Naive thymus-derived CD4-positive, alpha-beta T cell (primary cell): Measurements from ENCODE around the gene PTPRC. TPM values are rescaled to one million over a fixed set of nuclear protein-coding genes. Genes with fewer than 3 reads are reported as not detected.

Source experiments
- ATAC-seq: fragments of 150-1000 bp; cut with Tn5 transposase; 2 replicates; pipeline ENCODE4 v1.10.0; 2021; ENCODE audit warnings: mild to moderate bottlenecking, moderate library complexity
- CTCF ChIA-PET: fragments of 350-600 bp; sonication (Branson Sonifier 250); formaldehyde crosslinking; loops from one replicate; lab custom pipeline; 2021; ENCODE audit warnings: antibody characterized with exemption; lab: Charles Lee
- POLR2A ChIA-PET: fragments of 350-600 bp; sonication (Branson Sonifier 250); formaldehyde crosslinking; loops from one replicate; lab custom pipeline; 2021; ENCODE audit warnings: antibody characterized with exemption, inconsistent platforms; lab: Charles Lee
- DNase-seq, 9 donors: peaks; one replicate each; pipeline versions ENCODE4 v3.0.0 to v3.0.0-alpha.2; 2020 to 2022; ENCODE audit warnings: mixed read lengths in 1 of 9
- H3K27ac ChIP-seq: one replicate; pipeline ENCODE4 v1.7.0; 2013; ENCODE audit warnings: mild to moderate bottlenecking, low read depth, low read length, moderate library complexity
- H3K27me3 ChIP-seq, 2 donors: one replicate each; pipeline ENCODE4 v1.7.0; 2013; ENCODE audit warnings: low read length in 2 of 2, mild to moderate bottlenecking in 2 of 2, moderate library complexity in 2 of 2; ENCODE audit not compliant: control insufficient read depth in 2 of 2, insufficient read depth in 2 of 2
- H3K36me3 ChIP-seq, 3 experiments: 1 replicate in 2 of 3; 2 replicates in 1 of 3; pipeline ENCODE4 v1.7.0; 2013; ENCODE audit warnings: low read length in 3 of 3, mild to moderate bottlenecking in 3 of 3, moderate library complexity in 1 of 3; ENCODE audit not compliant: insufficient read depth in 3 of 3, control insufficient read depth in 2 of 3
- H3K4me1 ChIP-seq, 2 donors: one replicate each; pipeline ENCODE4 v1.7.0; 2013; ENCODE audit warnings: low read length in 2 of 2, mild to moderate bottlenecking in 2 of 2, moderate library complexity in 1 of 2; ENCODE audit not compliant: control insufficient read depth in 2 of 2, insufficient read depth in 2 of 2
- H3K4me3 ChIP-seq: 2 replicates; pipeline ENCODE4 v1.7.0; 2013; ENCODE audit warnings: mild to moderate bottlenecking, low read length
- H3K9me3 ChIP-seq, 3 experiments: 1 replicate in 2 of 3; 2 replicates in 1 of 3; pipeline ENCODE4 v1.7.0; 2013; ENCODE audit warnings: low read length in 3 of 3; ENCODE audit not compliant: control insufficient read depth in 2 of 3
- H3K27ac Mint-ChIP-seq, 9 donors: one replicate each; pipeline ENCODE4 v1.8.0; 2020 to 2022; ENCODE audit warnings: mixed read lengths in 9 of 9, mild to moderate bottlenecking in 8 of 9, moderate library complexity in 5 of 9, inconsistent platforms in 2 of 9
- H3K27me3 Mint-ChIP-seq, 5 donors: one replicate each; pipeline ENCODE4 v1.8.0; 2021 to 2022; ENCODE audit warnings: mixed read lengths in 5 of 5, mild to moderate bottlenecking in 1 of 5
- H3K36me3 Mint-ChIP-seq, 5 donors: one replicate each; pipeline ENCODE4 v1.8.0; 2020 to 2022; ENCODE audit warnings: mixed read lengths in 5 of 5, mild to moderate bottlenecking in 3 of 5, inconsistent platforms in 1 of 5
- H3K4me1 Mint-ChIP-seq, 7 donors: one replicate each; pipeline ENCODE4 v1.8.0; 2020 to 2022; ENCODE audit warnings: mixed read lengths in 7 of 7, mild to moderate bottlenecking in 3 of 7, inconsistent platforms in 1 of 7
- H3K4me3 Mint-ChIP-seq, 10 donors: one replicate each; pipeline ENCODE4 v1.8.0; 2020 to 2022; ENCODE audit warnings: mild to moderate bottlenecking in 10 of 10, mixed read lengths in 10 of 10, moderate library complexity in 6 of 10, inconsistent platforms in 2 of 10
- H3K9me3 Mint-ChIP-seq, 11 donors: one replicate each; pipeline ENCODE4 v1.8.0; 2020 to 2022; ENCODE audit warnings: mixed read lengths in 11 of 11, mild to moderate bottlenecking in 4 of 11, inconsistent platforms in 1 of 11, moderate library complexity in 1 of 11
- intact Hi-C, 2 donors: fragments of 100-400 bp; cut with micrococcal nuclease; formaldehyde crosslinking; loops; one replicate each; pipeline ENCODE4 v1.15.1; 2023
- polyA plus RNA-seq, 2 donors: library from polyadenylated mRNA; unstranded; fragments of 300-500 nt; fragmentation: Illumina TruSeq; gene quantifications; one replicate each; pipeline ENCODE4 v1.2.3, GENCODE V29; 2021
- total RNA-seq, 6 experiments: library from RNA in 5 of 6; stranded (reverse) in 5 of 6; gene quantifications; 1 replicate in 5 of 6; 2 replicates in 1 of 6; pipeline ENCODE4 v1.2.3 and lab custom pipeline; 2021 to 2026

The PTPRC gene
- total and polyA plus RNA-seq, 7 experiments from 2014 or later: 739 to 1,286 (median 1,064) TPM

- Histone ChIP-seq H3K9me3 (no peaks in the 10 kb centered on the region), H3K4me1 (peaks cover 82 to 89% of the 10 kb centered on the region in 2 donors), H3K27ac (peak overlapping the region; percentile 9), H3K27me3 (no peaks in the 10 kb centered on the region), H3K4me3 (no peak overlapping the region), H3K36me3 (no peaks in the 10 kb centered on the region)
- ChIA-PET CTCF (no interaction called here), POLR2A (interaction anchor here (0.6 to 12.2 kb wide), 6 partner anchors 7 to 53 kb away, joined by 3 to 332 read pairs (median 6); partner anchors contain the start of gene PTPRC)
- Mint-ChIP-seq H3K27me3 (no peaks in the 10 kb centered on the region), H3K9me3 (peaks cover 0 to 34% (median 7%) of the 10 kb centered on the region in 11 donors), H3K27ac (peak overlapping the region; percentile 5 to 97 (median 93)), H3K36me3 (peaks cover 0 to 35% (median 9%) of the 10 kb centered on the region in 5 donors), H3K4me1 (peaks cover 65 to 98% (median 91%) of the 10 kb centered on the region in 7 donors), H3K4me3 (peak overlapping the region in 9 of 10 donors; percentile 4 to 76 (median 32))
- ATAC-seq (no peak), DNase-seq (no peak)
- intact Hi-C loops: loop anchor here (1.0 to 10.0 kb wide), 3 partner anchors 8 to 455 kb away; no protein-coding TSS in a partner anchor
Observed at GRCh38 chr1:198629610-198630009, 9.2 kb upstream of the PTPRC start.

- no peak for DNase-seq
- no peak for ATAC-seq
- H3K4me3 Mint-ChIP-seq: peak overlapping the region in 3 of 10 donors; percentile 18 to 39 (median 37)
- intact Hi-C loops: no loop called here
- ChIA-PET CTCF (interaction anchor here (1.8 kb wide), 1 partner anchor 11 kb away, joined by 6 read pairs; no protein-coding TSS in a partner anchor), POLR2A (interaction anchor here (0.7 to 12.2 kb wide), 11 partner anchors 8 to 108 kb away, joined by 3 to 332 read pairs (median 4); partner anchors contain the start of gene PTPRC)
- peaks cover 68 to 97% (median 90%) of the 10 kb centered on the region in 7 donors for H3K4me1 Mint-ChIP-seq
- no peaks in the 10 kb centered on the region for H3K27me3 Mint-ChIP-seq
- H3K9me3 Mint-ChIP-seq: peaks cover 0 to 34% (median 7%) of the 10 kb centered on the region in 11 donors
- no peaks in the 10 kb centered on the region for H3K36me3 ChIP-seq
- peak overlapping the region in 6 of 9 donors; percentile 30 to 96 (median 58) for H3K27ac Mint-ChIP-seq
- H3K27ac ChIP-seq: no peak overlapping the region
- no peak overlapping the region for H3K4me3 ChIP-seq
- peaks cover 0 to 44% (median 12%) of the 10 kb centered on the region in 5 donors for H3K36me3 Mint-ChIP-seq
- peaks cover 81 to 89% of the 10 kb centered on the region in 2 donors for H3K4me1 ChIP-seq
- H3K9me3 ChIP-seq: no peaks in the 10 kb centered on the region
- H3K27me3 ChIP-seq: no peaks in the 10 kb centered on the region
Observed at GRCh38 chr1:198630863-198631262, 8.0 kb upstream of the PTPRC start.

GRCh38 chr1:198631292-198631691 is 7.5 kb upstream of the PTPRC start:
- no peak for ATAC-seq

DNA sequence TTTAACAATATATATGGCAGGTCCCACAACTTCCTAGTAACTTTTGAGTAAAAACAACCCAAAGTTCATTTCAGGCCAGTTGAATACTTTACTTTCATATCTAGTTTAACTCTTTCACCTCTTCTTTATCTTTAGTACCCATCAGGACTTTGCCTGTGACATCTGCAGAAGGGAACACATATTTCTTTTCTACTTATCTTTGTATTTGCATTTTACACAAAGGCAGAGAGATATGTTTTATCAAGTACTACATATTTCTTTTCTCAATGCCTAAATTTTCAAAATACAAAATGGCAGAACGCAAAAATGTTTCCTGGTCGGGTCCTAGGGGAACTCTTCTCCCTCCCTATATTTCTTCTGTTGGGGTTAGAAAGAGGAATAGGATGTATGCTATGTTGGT is 6.8 kb upstream of the PTPRC start:
- POLR2A ChIA-PET: interaction anchor here (1.3 to 12.2 kb wide), 6 partner anchors 10 to 109 kb away, joined by 3 to 332 read pairs (median 5); no protein-coding TSS in a partner anchor
- intact Hi-C loops: no loop called here
- Histone ChIP-seq H3K27me3 (no peaks in the 10 kb centered on the region), H3K4me1 (peaks cover 80 to 88% of the 10 kb centered on the region in 2 donors), H3K4me3 (no peak overlapping the region), H3K27ac (no peak overlapping the region), H3K36me3 (no peaks in the 10 kb centered on the region), H3K9me3 (no peaks in the 10 kb centered on the region)
- ATAC-seq: no peak
- CTCF ChIA-PET: interaction anchor here (1.8 kb wide), 1 partner anchor 12 kb away, joined by 6 read pairs; no protein-coding TSS in a partner anchor
- Mint-ChIP-seq H3K9me3 (peaks cover 0 to 23% (median 7%) of the 10 kb centered on the region in 11 donors), H3K27me3 (no peaks in the 10 kb centered on the region), H3K36me3 (peaks cover 0 to 40% (median 9%) of the 10 kb centered on the region in 5 donors), H3K4me1 (peaks cover 69 to 97% (median 90%) of the 10 kb centered on the region in 7 donors), H3K4me3 (peak overlapping the region in 7 of 10 donors; percentile 5 to 68 (median 26)), H3K27ac (peak overlapping the region; percentile 5 to 96 (median 53))
- DNase-seq: no peak

More at GRCh38 chr1:198631292-198631691, 7.5 kb upstream of the PTPRC start:
- Histone ChIP-seq H3K36me3 (no peaks in the 10 kb centered on the region), H3K27ac (no peak overlapping the region), H3K9me3 (no peaks in the 10 kb centered on the region), H3K4me1 (peaks cover 81 to 89% of the 10 kb centered on the region in 2 donors), H3K27me3 (no peaks in the 10 kb centered on the region), H3K4me3 (no peak overlapping the region)
- no peak for DNase-seq
- Mint-ChIP-seq H3K36me3 (peaks cover 0 to 44% (median 11%) of the 10 kb centered on the region in 5 donors), H3K4me1 (peaks cover 69 to 97% (median 90%) of the 10 kb centered on the region in 7 donors), H3K27me3 (no peaks in the 10 kb centered on the region), H3K9me3 (peaks cover 0 to 30% (median 7%) of the 10 kb centered on the region in 11 donors), H3K4me3 (peak overlapping the region in 5 of 10 donors; percentile 4 to 39 (median 21)), H3K27ac (peak overlapping the region; percentile 30 to 96 (median 53))
- POLR2A ChIA-PET: interaction anchor here (0.7 to 12.2 kb wide), 9 partner anchors 9 to 108 kb away, joined by 3 to 332 read pairs (median 4); no protein-coding TSS in a partner anchor
- CTCF ChIA-PET: interaction anchor here (1.8 kb wide), 1 partner anchor 12 kb away, joined by 6 read pairs; no protein-coding TSS in a partner anchor
- intact Hi-C loops: no loop called here

DNA sequence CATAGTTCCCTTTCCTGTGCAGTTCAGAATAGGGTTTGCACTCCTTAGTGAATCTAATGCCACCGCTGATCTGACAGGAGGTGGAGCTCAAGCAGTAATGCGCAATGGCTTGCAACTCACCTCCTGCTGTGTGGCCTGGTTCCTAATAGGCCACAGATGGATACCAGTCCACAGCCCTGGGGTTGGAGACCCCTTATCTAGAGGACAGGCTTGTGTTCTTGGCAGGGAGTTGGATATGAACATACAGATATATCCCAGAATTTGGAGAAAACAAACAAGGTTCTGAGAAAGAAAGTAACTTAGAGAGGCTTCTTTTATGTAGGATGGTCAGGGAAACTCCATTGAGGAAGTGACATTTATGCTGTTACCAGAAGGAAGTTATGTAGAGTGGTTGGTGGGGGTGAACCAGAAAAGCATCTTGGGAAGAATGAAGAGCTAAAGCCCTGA is 5.1 kb upstream of the PTPRC start:
- peak overlapping the region; percentile 3 for H3K4me3 ChIP-seq
- peak overlapping the region; percentile 60 to 98 (median 85) for H3K27ac Mint-ChIP-seq
- H3K36me3 ChIP-seq: no peaks in the 10 kb centered on the region
- peaks cover 64 to 95% (median 84%) of the 10 kb centered on the region in 7 donors for H3K4me1 Mint-ChIP-seq
- peak overlapping the region in 9 of 10 donors; percentile 15 to 83 (median 43) for H3K4me3 Mint-ChIP-seq
- DNase-seq (no peak), ATAC-seq (peak; percentile 68)
- CTCF ChIA-PET: interaction anchor here (8.4 kb wide), 1 partner anchor 11 kb away, joined by 88 read pairs; no protein-coding TSS in a partner anchor
- H3K27me3 ChIP-seq: no peaks in the 10 kb centered on the region
- H3K9me3 ChIP-seq: no peaks in the 10 kb centered on the region
- H3K27me3 Mint-ChIP-seq: no peaks in the 10 kb centered on the region
- no peak overlapping the region for H3K27ac ChIP-seq
- H3K36me3 Mint-ChIP-seq: peaks cover 0 to 33% (median 9%) of the 10 kb centered on the region in 5 donors
- intact Hi-C loops: no loop called here
- peaks cover 0 to 17% (median 7%) of the 10 kb centered on the region in 11 donors for H3K9me3 Mint-ChIP-seq
- peaks cover 70 to 86% of the 10 kb centered on the region in 2 donors for H3K4me1 ChIP-seq
- POLR2A ChIA-PET: interaction anchor here (0.6 to 12.2 kb wide), 7 partner anchors 11 to 75 kb away, joined by 3 to 332 read pairs (median 3); no protein-coding TSS in a partner anchor

- POLR2A ChIA-PET: interaction anchor here (0.6 to 12.2 kb wide), 15 partner anchors 9 to 112 kb away, joined by 3 to 332 read pairs (median 8); no protein-coding TSS in a partner anchor
- H3K36me3 Mint-ChIP-seq: peaks cover 0 to 33% (median 19%) of the 10 kb centered on the region in 5 donors
- peak overlapping the region; percentile 94 for H3K27ac ChIP-seq
- CTCF ChIA-PET: interaction anchor here (0.6 to 8.4 kb wide), 4 partner anchors 13 to 113 kb away, joined by 3 to 88 read pairs (median 3); no protein-coding TSS in a partner anchor
- no peak for ATAC-seq
- intact Hi-C loops: loop anchor here in 1 of 2 donors (5.0 kb wide), 1 partner anchor 479 kb away; the partner anchor contains the start of gene NEK7
- no peaks in the 10 kb centered on the region for H3K27me3 Mint-ChIP-seq
- peak overlapping the region; percentile 12 for H3K4me3 ChIP-seq
- DNase-seq: no peak
- peaks cover 53 to 63% of the 10 kb centered on the region in 2 donors for H3K4me1 ChIP-seq
- no peaks in the 10 kb centered on the region for H3K9me3 ChIP-seq
- H3K36me3 ChIP-seq: no peaks in the 10 kb centered on the region
- H3K27me3 ChIP-seq: no peaks in the 10 kb centered on the region
- peak overlapping the region; percentile 77 to 98 (median 92) for H3K27ac Mint-ChIP-seq
- H3K4me1 Mint-ChIP-seq: peaks cover 54 to 77% (median 67%) of the 10 kb centered on the region in 7 donors
- peak overlapping the region in 9 of 10 donors; percentile 10 to 92 (median 51) for H3K4me3 Mint-ChIP-seq
- peaks cover 0 to 17% (median 7%) of the 10 kb centered on the region in 11 donors for H3K9me3 Mint-ChIP-seq
Observed at GRCh38 chr1:198635964-198636363, 2.9 kb upstream of the PTPRC start.
